Pancreas (tissue), 10 donors: Measurements from ENCODE around the gene KLHL25. TPM values are rescaled to one million over a fixed set of nuclear protein-coding genes. Genes with fewer than 3 reads are reported as not detected.

ENCODE experiments used
- ATAC-seq, 4 donors: fragments of 200-7000 bp; cut with Tn5 transposase; one replicate each; pipeline versions ENCODE4 v1.8.0 to v1.9.1; 2020; ENCODE audit warnings: mild to moderate bottlenecking in 4 of 4, moderate library complexity in 4 of 4
- DNase-seq, 6 donors: peaks; one replicate each; pipeline ENCODE4 v3.0.0-alpha.2; 2020
- FAIRE-seq: peaks from 2 replicates; lab custom pipeline; 2012; peaks lifted over from hg19 to GRCh38; lab: Jason Lieb, UNC
- H3K27ac ChIP-seq, 4 donors: fragments of 200-600 bp; sonication (generic); 1 replicate in 3 of 4; 2 replicates in 1 of 4; pipeline versions ENCODE4 v1.5.0 to v1.8.0; 2020
- H3K27me3 ChIP-seq, 4 donors: fragments of 200-600 bp; one replicate each; pipeline ENCODE4 v1.8.0; 2021
- H3K36me3 ChIP-seq, 3 donors: fragments of 200-600 bp; sonication (generic) in 1 of 3; one replicate each; pipeline versions ENCODE4 v1.5.0 to v1.8.0; 2020 to 2021
- H3K4me1 ChIP-seq, 3 donors: fragments of 200-600 bp; one replicate each; pipeline ENCODE4 v1.8.0; 2021
- H3K4me3 ChIP-seq, 4 donors: fragments of 200-600 bp; sonication (generic) in 2 of 4; one replicate each; pipeline versions ENCODE4 v1.5.0 to v1.8.0; 2020 to 2021
- H3K9me3 ChIP-seq, 4 donors: fragments of 200-600 bp; one replicate each; pipeline ENCODE4 v1.8.0; 2021
- WGBS, 2 donors: extraction: QIAGEN DNeasy Blood & Tissue Kit; methylation state at CpG; one replicate each; pipeline ENCODE4 v1.1.7; 2013; 5-methylcytosine and 5-hydroxymethylcytosine counted together
- intact Hi-C, 3 donors: fragments of 100-400 bp; cut with DNase I; formaldehyde crosslinking; loops; one replicate each; pipeline versions ENCODE4 v1.11.1 to v1.14.2; 2022
- polyA plus RNA-seq, 2 donors: library from polyadenylated mRNA; stranded (reverse); fragments of 200-250 nt; gene quantifications; one replicate each; pipeline ENCODE4 v1.2.3, GENCODE V29; 2013
- total RNA-seq, 6 donors: library from RNA; stranded (reverse); fragmentation: NEBNext Ultra II Directional in 4 of 6; extraction: Animal tissue kit (Norgen Biotek cat#: 25700) in 4 of 6; gene quantifications; one replicate each; pipeline versions ENCODE4 v1.2.1 to v1.2.4, GENCODE V29; 2021 to 2023
- TF ChIP-seq, protein P1 (sequence below), 4 donors: fragments of 200-600 bp; sonication (generic) in 3 of 4; IDR thresholded peaks; one replicate each; pipeline versions ENCODE4 v1.5.0 to v1.8.0; 2021; ENCODE audit warnings: antibody characterized with exemption in 4 of 4
- donor health status: healthy with polysubstance abuse.
- donor health status: DM: no; HTN: no; CAD: no; lungs with moderate emphysema.
- donor health status: DM: no; HTN: no; CAD: no.
- donor health status: control.
- donor health status: control.
- donor health status: Bipolar disorder and iron deficiency.
- donor health status: DM: yes; HTN: yes; CAD: no.
- donor health status: DM: no; HTN: no; CAD: no.
- donor health status: DM: no; HTN: no; CAD: no.
- donor health status: DM: yes; HTN: yes; CAD: no.

The KLHL25 gene
- total and polyA plus RNA-seq, 8 donors: 0.93 to 3.3 (median 2.0) TPM

DNA sequence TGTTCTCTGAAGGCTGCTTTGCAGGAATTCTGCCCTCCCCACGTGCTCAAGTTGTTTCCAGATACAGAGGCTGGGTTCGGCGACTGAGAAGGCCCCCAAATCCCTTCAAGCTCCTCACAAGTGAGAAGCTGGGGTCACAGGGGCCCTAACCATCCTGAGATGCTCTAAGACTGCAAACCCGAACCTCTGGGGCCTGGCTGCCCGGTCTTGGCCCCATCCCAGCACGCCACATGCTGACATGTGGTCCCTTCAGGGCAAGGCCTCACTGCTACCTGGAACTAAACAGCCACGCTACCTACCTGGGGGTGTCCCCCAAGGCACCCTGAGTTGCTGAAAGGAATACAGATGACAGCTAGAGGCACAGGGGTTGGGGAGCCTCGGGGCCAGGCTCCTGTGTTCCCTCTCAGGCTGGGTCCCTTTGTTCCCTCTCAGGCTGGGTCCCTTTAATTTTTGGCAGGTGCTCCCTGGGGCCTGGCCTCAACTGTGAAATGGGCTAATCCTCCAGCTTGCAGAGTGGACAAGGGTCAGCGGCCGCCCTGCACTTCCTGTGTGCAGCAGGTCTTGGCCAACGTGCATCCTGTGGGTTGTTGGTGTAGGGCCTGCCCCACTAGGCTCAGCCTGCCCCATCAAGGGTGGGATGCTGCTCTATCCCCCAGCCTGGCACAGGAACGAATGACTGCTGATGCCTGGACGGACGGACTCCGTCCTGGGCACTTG lies 32.5 kb downstream of the KLHL25 start:
- FAIRE-seq: no peak
- no peak for ATAC-seq
- 89 to 90% methylated on average over 15 of the region's 15 CpGs for WGBS, 2 donors
- intact Hi-C loops: no loop called here
- Histone ChIP-seq H3K36me3 (no peaks in the 10 kb centered on the region), H3K4me1 (peaks cover 0 to 4% (median 0%) of the 10 kb centered on the region in 3 donors), H3K27ac (no peak overlapping the region), H3K4me3 (no peak overlapping the region), H3K9me3 (no peaks in the 10 kb centered on the region), H3K27me3 (no peaks in the 10 kb centered on the region)
- peak in 1 of 6 donors; percentile 47 for DNase-seq
- TF ChIP-seq, protein P1, sequence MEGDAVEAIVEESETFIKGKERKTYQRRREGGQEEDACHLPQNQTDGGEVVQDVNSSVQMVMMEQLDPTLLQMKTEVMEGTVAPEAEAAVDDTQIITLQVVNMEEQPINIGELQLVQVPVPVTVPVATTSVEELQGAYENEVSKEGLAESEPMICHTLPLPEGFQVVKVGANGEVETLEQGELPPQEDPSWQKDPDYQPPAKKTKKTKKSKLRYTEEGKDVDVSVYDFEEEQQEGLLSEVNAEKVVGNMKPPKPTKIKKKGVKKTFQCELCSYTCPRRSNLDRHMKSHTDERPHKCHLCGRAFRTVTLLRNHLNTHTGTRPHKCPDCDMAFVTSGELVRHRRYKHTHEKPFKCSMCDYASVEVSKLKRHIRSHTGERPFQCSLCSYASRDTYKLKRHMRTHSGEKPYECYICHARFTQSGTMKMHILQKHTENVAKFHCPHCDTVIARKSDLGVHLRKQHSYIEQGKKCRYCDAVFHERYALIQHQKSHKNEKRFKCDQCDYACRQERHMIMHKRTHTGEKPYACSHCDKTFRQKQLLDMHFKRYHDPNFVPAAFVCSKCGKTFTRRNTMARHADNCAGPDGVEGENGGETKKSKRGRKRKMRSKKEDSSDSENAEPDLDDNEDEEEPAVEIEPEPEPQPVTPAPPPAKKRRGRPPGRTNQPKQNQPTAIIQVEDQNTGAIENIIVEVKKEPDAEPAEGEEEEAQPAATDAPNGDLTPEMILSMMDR (IDR thresholded peaks at IDR 0.05): no peak

DNA sequence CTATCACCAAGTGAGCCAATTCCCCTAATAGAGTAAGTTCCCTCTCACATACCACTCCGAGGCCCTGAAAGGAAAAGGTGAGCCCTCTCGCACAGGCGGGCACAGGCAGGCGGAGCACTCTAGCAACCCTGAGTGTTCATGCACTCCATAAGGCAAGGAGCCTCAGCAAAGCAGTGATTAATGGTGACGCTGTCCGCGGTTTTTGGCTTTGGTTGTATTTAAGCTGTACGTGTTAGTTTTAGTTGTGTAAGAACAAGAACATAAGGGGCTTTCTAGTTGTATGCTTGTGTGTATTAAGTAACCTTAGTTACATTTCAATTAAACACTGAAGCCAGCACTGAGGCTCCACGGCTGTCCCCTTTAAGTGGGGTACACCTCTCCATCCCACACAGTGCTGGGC lies 33.1 kb downstream of the KLHL25 start:
- TF ChIP-seq, protein P1 (IDR thresholded peaks at IDR 0.05): no peak
- FAIRE-seq: no peak
- H3K4me1 ChIP-seq: peaks cover 0 to 4% (median 0%) of the 10 kb centered on the region in 3 donors
- intact Hi-C loops: no loop called here
- no peak for ATAC-seq
- peak in 1 of 6 donors; percentile 21 for DNase-seq
- H3K4me3 ChIP-seq: no peak overlapping the region
- no peaks in the 10 kb centered on the region for H3K9me3 ChIP-seq
- 93% methylated on average over 9 of the region's 9 CpGs for WGBS, 2 donors
- no peaks in the 10 kb centered on the region for H3K36me3 ChIP-seq
- H3K27me3 ChIP-seq: no peaks in the 10 kb centered on the region
- no peak overlapping the region for H3K27ac ChIP-seq

DNA sequence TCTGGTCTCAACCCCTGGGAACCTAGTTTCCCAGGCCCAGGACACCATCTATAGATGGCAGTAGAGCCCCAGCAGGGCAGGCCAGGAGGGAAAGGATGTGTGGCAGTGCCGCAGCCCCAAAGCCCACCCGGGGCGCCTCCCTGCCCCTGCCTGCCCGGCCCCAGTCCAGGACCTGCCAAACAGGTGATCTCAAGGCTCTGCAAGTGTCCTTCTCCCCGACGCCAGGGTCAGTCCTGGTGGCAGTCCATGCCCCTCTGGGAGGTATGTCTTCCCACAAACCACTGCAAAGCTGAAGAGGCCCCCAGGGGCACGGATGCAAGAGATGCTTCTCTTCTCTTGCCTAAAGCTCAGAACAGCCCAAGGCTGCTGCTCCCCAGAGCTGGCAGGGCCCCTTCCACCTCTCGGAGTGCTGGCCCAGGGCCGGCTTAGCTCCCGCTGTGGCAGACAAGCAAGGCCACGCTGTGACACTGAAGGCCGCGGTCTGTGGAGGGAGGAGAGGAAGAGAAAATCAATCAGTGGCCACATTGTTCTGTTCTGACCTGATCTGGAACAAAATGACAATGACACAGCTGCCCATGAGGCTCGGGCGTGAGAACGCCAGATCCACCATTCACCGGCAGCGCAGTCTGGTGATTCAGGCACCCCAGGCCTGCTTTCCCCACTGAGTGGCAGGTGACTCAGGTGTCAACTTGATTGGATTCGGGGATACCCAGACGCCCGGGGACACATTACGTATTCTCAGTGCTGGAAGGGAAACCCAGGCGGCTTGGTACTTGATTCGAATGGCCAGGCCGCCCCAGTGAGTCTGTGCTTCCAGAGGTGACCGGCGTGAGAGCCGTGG lies 34.0 kb downstream of the KLHL25 start:
- no peaks in the 10 kb centered on the region for H3K27me3 ChIP-seq
- no peak for FAIRE-seq
- peak in 2 of 4 donors; percentile 20 to 46 for ATAC-seq
- H3K4me3 ChIP-seq: no peak overlapping the region
- H3K9me3 ChIP-seq: no peaks in the 10 kb centered on the region
- DNase-seq: peak in 2 of 6 donors; percentile 54 to 59
- intact Hi-C loops: no loop called here
- H3K27ac ChIP-seq: peak overlapping the region in 1 of 4 donors; percentile 28
- H3K4me1 ChIP-seq: peaks cover 0 to 4% (median 0%) of the 10 kb centered on the region in 3 donors
- H3K36me3 ChIP-seq: no peaks in the 10 kb centered on the region
- TF ChIP-seq, protein P1 (IDR thresholded peaks at IDR 0.05): no peak
- WGBS, 2 donors: 63 to 87% methylated on average over 28 of the region's 28 CpGs

DNA sequence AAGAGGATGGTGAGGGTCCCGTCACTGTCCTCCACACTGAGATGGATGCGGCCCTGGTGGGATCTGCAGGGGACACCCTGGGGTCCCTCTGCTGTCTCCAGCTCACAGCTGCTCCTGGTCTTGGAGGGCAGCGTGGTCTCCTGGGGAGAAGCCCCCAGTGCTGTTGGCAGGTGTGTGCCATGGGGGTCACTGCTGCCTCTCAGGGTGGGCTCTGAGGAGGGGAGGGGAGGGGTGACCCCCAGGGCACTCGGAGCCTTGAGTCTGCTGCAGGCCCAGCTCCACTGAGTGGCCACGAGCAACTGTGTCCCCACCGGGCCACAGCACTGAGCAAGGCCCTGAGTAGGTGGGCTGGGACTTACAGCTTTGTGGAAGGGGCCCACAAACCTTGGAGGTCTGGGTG lies 34.7 kb downstream of the KLHL25 start:
- Histone ChIP-seq H3K27ac (no peak overlapping the region), H3K4me3 (no peak overlapping the region), H3K4me1 (peaks cover 0 to 4% (median 0%) of the 10 kb centered on the region in 3 donors), H3K27me3 (no peaks in the 10 kb centered on the region), H3K9me3 (no peaks in the 10 kb centered on the region), H3K36me3 (no peaks in the 10 kb centered on the region)
- TF ChIP-seq, protein P1 (IDR thresholded peaks at IDR 0.05): no peak
- DNase-seq: peak in 1 of 6 donors; percentile 51
- FAIRE-seq: no peak
- intact Hi-C loops: no loop called here
- 92 to 94% methylated on average over 6 of the region's 6 CpGs for WGBS, 2 donors
- ATAC-seq: no peak
